Bronchial epithelial cell (primary cell): ENCODE data around the gene ZC3H7A. TPM values are rescaled to one million over a fixed set of nuclear protein-coding genes. Genes with fewer than 3 reads are reported as not detected.
"Not testable (repeated sequence)": the region's sequence is repeated elsewhere in the genome, so short reads cannot be mapped to it uniquely, and the experiment has no call there.

Experiments used
- DNase-seq: peaks from one replicate; pipeline ENCODE4 v3.0.0-alpha.2; 2010; ENCODE audit warnings: low read depth
- FAIRE-seq: peaks from 2 replicates; lab custom pipeline; 2011; peaks lifted over from hg19 to GRCh38; lab: Jason Lieb, UNC
- H3K27me3 ChIP-seq: 2 replicates; pipeline ENCODE4 v1.5.1; 2011; ENCODE audit warnings: low read length; ENCODE audit not compliant: control insufficient read depth, insufficient read depth
- H3K36me3 ChIP-seq: 2 replicates; pipeline ENCODE4 v1.5.1; 2011; ENCODE audit warnings: low read length; ENCODE audit not compliant: control insufficient read depth, insufficient read depth
- H3K4me3 ChIP-seq: 2 replicates; pipeline ENCODE4 v1.5.1; 2011; ENCODE audit warnings: mild to moderate bottlenecking, low read depth, low read length, control low read depth
- CTCF ChIP-seq: IDR thresholded peaks from 2 replicates; pipeline ENCODE4 v1.5.1; 2011; ENCODE audit warnings: mild to moderate bottlenecking, moderate library complexity, low read length, control low read depth, inconsistent platforms; ENCODE audit not compliant: insufficient read depth, severe bottlenecking
- total RNA-seq: library from RNA; depleted of rRNA; stranded (reverse); fragments of >200 nt; gene quantifications from 2 replicates; pipeline ENCODE4 v1.2.1, GENCODE V29; 2014

ZC3H7A gene
- total RNA-seq, 1 donor from 2014 or later: 26.9 TPM

DNA sequence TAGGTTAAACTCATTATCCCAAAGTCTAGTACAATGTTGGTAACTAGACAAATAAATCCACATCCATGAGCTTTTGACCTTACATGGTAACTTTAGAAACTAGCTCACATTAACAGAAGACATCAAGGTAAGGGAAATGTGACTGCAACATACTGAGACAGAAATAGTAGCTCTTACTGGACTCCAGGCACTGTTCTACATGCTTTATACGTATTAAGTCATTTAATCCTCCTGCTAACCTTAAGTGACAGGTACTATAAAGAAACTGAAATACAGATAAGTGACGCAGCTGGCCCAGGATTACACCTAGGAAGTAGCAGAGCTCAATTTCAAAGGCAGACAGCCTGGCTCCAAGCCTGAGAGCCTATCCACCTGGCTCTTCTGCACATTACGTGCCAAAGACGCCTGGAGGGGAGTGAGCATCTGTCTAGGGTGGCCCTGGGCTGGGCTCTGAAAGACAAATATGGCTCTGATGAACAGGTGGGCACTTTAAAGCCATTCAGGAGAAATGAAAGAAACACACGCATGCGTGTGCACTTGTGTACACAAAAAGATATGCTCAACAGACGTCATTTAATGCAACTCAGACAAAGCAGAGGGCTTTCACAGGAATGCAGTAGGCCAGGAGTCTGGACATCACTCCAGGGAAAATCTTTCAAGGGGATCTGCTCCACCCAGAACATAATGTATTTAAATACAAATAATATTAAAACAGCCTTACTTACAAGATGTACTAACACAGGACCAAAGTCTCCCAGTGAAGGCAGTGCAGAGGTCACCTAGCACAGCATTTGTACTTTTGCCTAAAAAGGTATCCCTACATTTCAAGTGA is 4.4 kb downstream of the ZC3H7A start:
- no peak for TF ChIP-seq CTCF
- no peak for DNase-seq
- Histone ChIP-seq H3K36me3 (peaks cover 1% of the 10 kb centered on the region), H3K27me3 (no peaks in the 10 kb centered on the region), H3K4me3 (no peak overlapping the region)
- no peak for FAIRE-seq

- Histone ChIP-seq H3K27me3 (no peaks in the 10 kb centered on the region), H3K36me3 (peaks cover 1% of the 10 kb centered on the region), H3K4me3 (no peak overlapping the region)
- TF ChIP-seq CTCF: no peak
- FAIRE-seq: no peak
- DNase-seq: no peak
Measured at GRCh38 chr16:11791144-11791828, 5.8 kb downstream of the ZC3H7A start.

DNA sequence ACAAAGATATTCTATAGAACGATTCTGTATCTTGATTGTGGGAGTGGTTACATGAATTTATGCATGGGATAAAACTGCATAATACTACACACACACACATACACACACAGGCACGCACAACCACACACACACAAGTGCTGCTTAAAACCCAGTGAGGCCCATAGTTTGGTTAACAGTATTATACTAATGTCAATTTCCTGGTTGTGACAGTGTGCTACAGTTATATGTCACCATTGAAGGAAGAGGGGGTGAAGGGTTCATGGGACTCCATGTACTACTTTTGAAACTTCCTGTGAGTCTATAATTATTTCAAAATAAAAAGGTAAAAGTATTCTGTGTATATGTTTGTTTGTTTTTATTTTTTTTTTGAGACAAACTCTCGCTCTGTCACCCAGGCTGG is 8.1 kb downstream of the ZC3H7A start:
- H3K36me3 ChIP-seq: peaks cover 1% of the 10 kb centered on the region
- FAIRE-seq: no peak
- no peak for DNase-seq

GRCh38 chr16:11784980-11785599 is 12.0 kb downstream of the ZC3H7A start:
- H3K27me3 ChIP-seq, H3K4me3 ChIP-seq, FAIRE-seq, H3K36me3 ChIP-seq, DNase-seq: not testable (repeated sequence)

More for the DNA sequence above, 8.1 kb downstream of the ZC3H7A start:
- Histone ChIP-seq H3K27me3 (no peaks in the 10 kb centered on the region), H3K4me3 (no peak overlapping the region)
- no peak for TF ChIP-seq CTCF

- DNase-seq, H3K27me3 ChIP-seq, H3K36me3 ChIP-seq, H3K4me3 ChIP-seq, FAIRE-seq: not testable (repeated sequence)
Measured at GRCh38 chr16:11784381-11784780, 12.7 kb downstream of the ZC3H7A start.

DNA sequence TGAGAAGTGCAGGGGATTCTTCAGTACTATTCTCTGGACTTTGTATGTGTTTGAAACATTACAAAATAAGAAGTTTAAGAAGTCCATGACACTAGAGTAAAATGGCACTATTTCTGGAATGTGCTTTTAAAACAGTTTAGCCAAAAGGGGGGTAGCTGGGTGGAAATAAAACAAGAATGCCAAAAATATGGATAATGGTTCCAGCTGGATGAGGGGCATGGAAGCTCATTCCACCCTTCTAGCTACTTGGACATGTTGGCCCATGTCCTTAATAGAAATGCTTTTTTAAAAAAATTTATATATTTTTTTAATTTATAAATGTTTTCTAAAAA is 13.1 kb downstream of the ZC3H7A start:
- TF ChIP-seq CTCF: no peak
- DNase-seq (no peak), FAIRE-seq (no peak)
- H3K4me3 ChIP-seq: no peak overlapping the region
- H3K36me3 ChIP-seq: peaks cover 2% of the 10 kb centered on the region
- no peaks in the 10 kb centered on the region for H3K27me3 ChIP-seq
